ENCODE data around the gene SYF2. TPM values are rescaled to one million over a fixed set of nuclear protein-coding genes. Genes with fewer than 3 reads are reported as not detected.

SYF2 gene
- polyA plus RNA-seq, 1 of the 3 experiments (the other 2 are of a cell fraction), result 31.1 TPM

DNA sequence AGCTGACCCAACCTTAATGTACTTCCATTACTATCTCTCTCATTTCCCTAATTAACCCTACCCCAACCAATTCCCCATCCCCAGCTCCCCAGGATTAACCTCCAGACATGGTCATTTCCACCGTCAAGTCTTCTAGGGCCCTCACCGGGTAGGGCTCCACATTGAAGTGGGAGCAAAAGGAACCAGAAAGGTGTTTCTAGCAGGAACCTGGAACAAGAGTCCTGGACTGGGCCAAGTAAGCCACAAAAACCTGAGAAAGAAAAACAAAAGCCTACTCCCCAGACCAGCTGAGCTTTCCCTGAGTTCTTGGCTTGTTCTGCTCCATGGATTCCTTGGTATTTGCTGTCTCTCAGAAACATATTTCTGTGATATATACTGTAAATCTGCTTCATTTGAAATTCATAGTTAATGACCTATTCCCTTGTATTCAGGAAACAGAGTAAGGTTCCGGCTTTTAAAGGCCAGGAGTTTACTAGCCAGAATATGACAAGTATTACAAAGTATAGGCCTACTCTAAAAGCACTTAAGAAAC, 58.4 kb downstream of the SYF2 start:
- no peak for TF ChIP-seq EP300 (IDR thresholded peaks at IDR 0.05; ENCODE audit: borderline replicate concordance in 1 of 2, low read depth in 1 of 2, low read length in 1 of 2)
- no peak for TF ChIP-seq RXRA (IDR thresholded peaks at IDR 0.05; ENCODE audit: borderline replicate concordance, low read depth)
- TF ChIP-seq, protein P1, sequence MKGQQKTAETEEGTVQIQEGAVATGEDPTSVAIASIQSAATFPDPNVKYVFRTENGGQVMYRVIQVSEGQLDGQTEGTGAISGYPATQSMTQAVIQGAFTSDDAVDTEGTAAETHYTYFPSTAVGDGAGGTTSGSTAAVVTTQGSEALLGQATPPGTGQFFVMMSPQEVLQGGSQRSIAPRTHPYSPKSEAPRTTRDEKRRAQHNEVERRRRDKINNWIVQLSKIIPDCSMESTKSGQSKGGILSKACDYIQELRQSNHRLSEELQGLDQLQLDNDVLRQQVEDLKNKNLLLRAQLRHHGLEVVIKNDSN (IDR thresholded peaks at IDR 0.05; ENCODE audit: borderline replicate concordance, low read depth), result no peak
- WGBS (ENCODE audit: low lambda C conversion rate), result 69% methylated on average over 3 of the region's 3 CpGs
- CTCF ChIA-PET, result interaction anchor here (0.7 kb wide), 1 partner anchor 20 kb away, joined by 3 read pairs; no protein-coding TSS in a partner anchor

More for the DNA sequence above, 58.4 kb downstream of the SYF2 start:
- Histone ChIP-seq H3K4me3 (ENCODE audit: low read depth in 2 of 2, low read length in 1 of 2) (no peak overlapping the region), H3K36me3 (replicated peaks in 1 of 2; ENCODE audit: control insufficient read depth in 1 of 2, insufficient read depth in 2 of 2, low read length in 1 of 2) (no peaks in the 10 kb centered on the region), H3K4me2 (no peak overlapping the region), H3F3A (replicated peaks; ENCODE audit: insufficient read depth) (no peaks in the 10 kb centered on the region), H3K9ac (no peak overlapping the region), H3K9me2 (no peaks in the 10 kb centered on the region), H4K20me1 (ENCODE audit: insufficient read depth) (no peaks in the 10 kb centered on the region), H3K9me3 (no peaks in the 10 kb centered on the region), H2AFZ (ENCODE audit: low read depth) (no peak overlapping the region), H3K27ac (ENCODE audit: low read depth in 2 of 2, low read length in 1 of 2) (no peak overlapping the region), H3K4me1 (ENCODE audit: control insufficient read depth in 1 of 2, insufficient read depth in 2 of 2, low read depth in 1 of 2, low read length in 1 of 2) (no peaks in the 10 kb centered on the region), H3K79me2 (ENCODE audit: insufficient read depth) (no peaks in the 10 kb centered on the region), H3K27me3 (ENCODE audit: insufficient read depth) (no peaks in the 10 kb centered on the region)
- POLR2A ChIA-PET, result no interaction called here
- no peak for DNase-seq

Other genes with a start within 250 kb of the SYF2 start
- 126 and 191 TPM in 2 replicates for gene RSRP1, start 15.0 kb upstream of the SYF2 start, polyA plus RNA-seq (2012; rRNA removed)
- not detected in 2 replicates for gene RHD, start 40.0 kb upstream of the SYF2 start, polyA plus RNA-seq (2012; rRNA removed)
- gene TMEM50A, start 105.8 kb upstream of the SYF2 start, polyA plus RNA-seq (2012; rRNA removed), result 91.4 and 95.5 TPM in 2 replicates
- gene RHCE, start 188.3 kb upstream of the SYF2 start, polyA plus RNA-seq (2012; rRNA removed), result 0.54 and 0.57 TPM in 2 replicates
- 6.9 and 7.4 TPM in 2 replicates for gene MACO1, start 198.4 kb upstream of the SYF2 start, polyA plus RNA-seq (2012; rRNA removed)